ENCODE data around the gene BBC3. TPM values are rescaled to one million over a fixed set of nuclear protein-coding genes. Genes with fewer than 3 reads are reported as not detected.

Gene BBC3
- total RNA-seq, 2 donors from 2014 or later = 2.5 to 2.9 TPM

GRCh38 chr19:47186446-47187334 lies 44.3 kb downstream of the BBC3 start:
- Histone ChIP-seq H3K27ac (peak overlapping the region; percentile 1 to 68), H3K36me3 (no peaks in the 10 kb centered on the region), H3K27me3 (no peaks in the 10 kb centered on the region), H3K4me3 (no peak overlapping the region), H3K9me3 (no peaks in the 10 kb centered on the region), H3K4me1 (peaks cover 0 to 61% of the 10 kb centered on the region in 2 donors)
- no peak for DNase-seq (ENCODE audit: low spot score)
- peak in 1 of 2 donors; percentile 15 for TF ChIP-seq CTCF (IDR thresholded peaks at IDR 0.05)

DNA sequence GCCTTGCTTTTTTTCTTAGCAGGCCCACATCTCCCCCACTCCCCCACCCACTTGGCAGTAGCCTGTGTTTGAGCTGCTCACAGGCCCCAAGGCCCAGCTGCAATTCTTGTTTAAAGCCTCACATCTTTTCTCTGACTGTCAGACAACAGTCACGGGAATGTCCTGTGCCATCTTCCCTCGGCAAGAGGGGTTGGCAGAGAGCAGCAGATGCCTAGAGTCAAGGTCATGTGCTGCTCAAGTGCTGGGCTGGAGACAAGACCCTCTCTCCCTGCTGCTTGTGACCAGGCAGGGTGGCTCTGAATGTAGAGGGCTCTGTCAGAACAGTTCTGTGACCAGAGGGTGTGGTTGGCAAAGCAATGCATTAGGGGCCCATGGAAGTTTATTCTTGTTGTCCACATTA lies 47.4 kb downstream of the BBC3 start:
- DNase-seq (ENCODE audit: low spot score) = no peak
- peaks cover 0 to 34% of the 10 kb centered on the region in 2 donors for H3K4me1 ChIP-seq
- H3K27ac ChIP-seq = peak overlapping the region; percentile 78 to 79
- no peaks in the 10 kb centered on the region for H3K9me3 ChIP-seq
- TF ChIP-seq CTCF (IDR thresholded peaks at IDR 0.05) = no peak
- H3K36me3 ChIP-seq = peaks cover 4% of the 10 kb centered on the region
- H3K27me3 ChIP-seq = no peaks in the 10 kb centered on the region
- H3K4me3 ChIP-seq = no peak overlapping the region

- H3K4me3 ChIP-seq = no peak overlapping the region
- H3K27me3 ChIP-seq = no peaks in the 10 kb centered on the region
- no peaks in the 10 kb centered on the region for H3K9me3 ChIP-seq
- no peak for TF ChIP-seq CTCF (IDR thresholded peaks at IDR 0.05)
- H3K4me1 ChIP-seq = peaks cover 0 to 41% of the 10 kb centered on the region in 2 donors
- DNase-seq (ENCODE audit: low spot score) = no peak
- H3K36me3 ChIP-seq = peaks cover 4% of the 10 kb centered on the region
- H3K27ac ChIP-seq = no peak overlapping the region
These were observed 51.2 kb downstream of the BBC3 start for GRCh38 chr19:47179653-47180310.

- peak overlapping the region; percentile 1 to 49 for H3K27ac ChIP-seq
- no peaks in the 10 kb centered on the region for H3K9me3 ChIP-seq
- no peak overlapping the region for H3K4me3 ChIP-seq
- H3K4me1 ChIP-seq = peaks cover 0 to 22% of the 10 kb centered on the region in 2 donors
- peaks cover 21% of the 10 kb centered on the region for H3K36me3 ChIP-seq
- no peak for TF ChIP-seq CTCF (IDR thresholded peaks at IDR 0.05)
- no peaks in the 10 kb centered on the region for H3K27me3 ChIP-seq
- DNase-seq (ENCODE audit: low spot score) = no peak
These were observed 54.3 kb downstream of the BBC3 start for GRCh38 chr19:47176627-47177090.

- TF ChIP-seq CTCF (IDR thresholded peaks at IDR 0.05) = no peak
- peaks cover 0 to 21% of the 10 kb centered on the region in 2 donors for H3K4me1 ChIP-seq
- H3K9me3 ChIP-seq = no peaks in the 10 kb centered on the region
- no peak for DNase-seq (ENCODE audit: low spot score)
- H3K4me3 ChIP-seq = no peak overlapping the region
- no peaks in the 10 kb centered on the region for H3K27me3 ChIP-seq
- peak overlapping the region; percentile 1 to 49 for H3K27ac ChIP-seq
- peaks cover 26% of the 10 kb centered on the region for H3K36me3 ChIP-seq
These were observed 54.9 kb downstream of the BBC3 start for GRCh38 chr19:47176071-47176626.

All from right atrium auricular region (tissue), 2 donors.